HG03039 (cell line): ENCODE measurements around the gene KCNE4.

ENCODE experiments used
- ATAC-seq: cut with Tn5 transposase; IDR thresholded peaks from one replicate; pipeline ENCODE4 v1.9.1; 2021; ENCODE audit warnings: mild to moderate bottlenecking, moderate library complexity; ENCODE audit not compliant: unreplicated experiment

Gene KCNE4, protein sequence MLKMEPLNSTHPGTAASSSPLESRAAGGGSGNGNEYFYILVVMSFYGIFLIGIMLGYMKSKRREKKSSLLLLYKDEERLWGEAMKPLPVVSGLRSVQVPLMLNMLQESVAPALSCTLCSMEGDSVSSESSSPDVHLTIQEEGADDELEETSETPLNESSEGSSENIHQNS

GRCh38 chr2:223051693-223052289 is at the start of gene KCNE4:
Gene KCNE4 (plus strand): TSS chr2:223052190. CDS start chr2:223052831, 641 bp downstream.
- ATAC-seq: no peak

- no peak for ATAC-seq
These were observed 48.8 kb upstream of the KCNE4 start for GRCh38 chr2:223003191-223003590.

DNA sequence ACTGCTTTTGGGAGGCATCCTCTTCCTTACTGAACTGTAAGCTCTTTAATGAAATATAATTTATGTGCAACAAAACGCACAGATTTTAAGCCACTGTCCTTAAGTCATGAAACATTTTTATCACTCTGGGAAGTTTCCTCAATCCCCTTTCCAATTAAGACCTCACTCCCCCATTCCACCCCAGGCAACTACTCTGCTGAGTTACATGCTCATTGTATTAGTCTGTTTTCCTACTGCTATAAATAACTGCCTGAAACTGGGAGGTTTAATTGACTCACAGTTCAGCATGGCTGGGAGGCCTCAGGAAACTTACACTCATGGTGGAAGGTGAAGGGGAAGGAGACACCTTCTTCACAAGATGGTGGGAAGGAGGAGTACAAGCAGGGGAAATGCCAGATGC is 46.5 kb upstream of the KCNE4 start:
- ATAC-seq: no peak

DNA sequence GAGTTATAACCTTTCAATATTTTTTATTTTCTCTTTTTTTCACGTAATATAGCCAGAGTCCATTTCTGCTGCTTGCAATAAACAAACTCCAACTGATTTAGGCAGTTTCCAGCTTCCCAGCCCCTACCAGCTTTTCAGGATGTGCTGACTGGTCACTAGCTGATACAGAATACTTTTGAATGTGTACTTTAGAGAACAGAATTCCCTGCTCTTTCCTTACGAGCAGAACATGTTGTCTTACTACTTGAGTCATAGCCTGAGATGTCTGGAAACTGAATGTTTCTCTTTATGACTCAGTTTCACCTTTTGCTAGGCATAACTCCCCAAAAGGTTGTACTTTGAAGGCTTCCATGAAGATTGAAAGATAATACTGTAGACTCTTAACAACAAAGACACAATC is 44.5 kb upstream of the KCNE4 start:
- ATAC-seq: no peak

GRCh38 chr2:223008162-223008561 is 43.8 kb upstream of the KCNE4 start:
- no peak for ATAC-seq

- ATAC-seq: no peak
These were observed 43.0 kb upstream of the KCNE4 start for GRCh38 chr2:223008956-223009355.

DNA sequence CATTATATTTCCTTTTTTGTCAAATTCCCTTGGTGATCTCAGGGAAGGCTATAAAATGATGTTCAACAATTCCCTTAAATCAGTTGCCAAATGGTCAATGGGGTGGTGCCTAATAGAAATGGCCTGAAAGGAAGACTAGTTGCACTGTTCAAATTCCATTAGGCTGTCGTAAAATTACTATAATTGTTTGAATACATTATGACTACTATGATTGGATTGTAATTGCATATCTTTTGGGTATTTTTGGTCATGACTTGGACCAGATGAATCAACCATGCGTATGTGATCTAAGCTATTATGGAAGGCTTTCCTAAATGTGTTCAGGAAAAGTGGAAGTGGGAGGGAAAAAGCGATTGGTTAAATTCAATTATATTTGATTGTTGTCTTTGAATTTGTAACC is 41.3 kb upstream of the KCNE4 start:
- ATAC-seq: no peak

- ATAC-seq: no peak
These were observed 39.7 kb upstream of the KCNE4 start for GRCh38 chr2:223012291-223012690.

DNA sequence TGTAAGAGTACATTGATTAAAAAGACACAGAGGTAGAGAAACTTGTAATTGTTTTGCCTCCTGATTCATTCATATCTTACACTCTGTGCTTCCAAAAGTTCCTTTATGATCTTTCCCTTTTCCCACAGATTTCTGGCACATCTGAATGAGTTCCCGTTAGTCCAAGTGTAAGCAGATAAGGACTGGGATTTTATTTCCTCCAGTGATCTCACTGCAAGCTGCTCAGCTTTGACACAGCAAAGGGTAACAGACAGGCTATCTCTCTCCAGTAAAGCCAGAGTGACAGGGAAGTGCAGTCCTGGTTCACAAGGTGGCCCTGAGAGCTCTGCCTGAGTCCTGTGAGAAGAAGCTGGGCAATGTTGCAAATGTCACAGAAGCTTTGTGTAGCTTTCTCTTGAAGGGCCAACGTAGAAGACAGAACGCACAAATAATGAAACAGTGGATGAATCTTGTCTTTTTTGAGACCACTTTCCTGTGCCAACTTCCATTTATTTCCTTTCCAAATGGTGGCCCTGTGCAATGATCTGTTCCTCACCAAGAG is 32.5 kb upstream of the KCNE4 start:
- no peak for ATAC-seq

GRCh38 chr2:223019987-223020717 is 31.8 kb upstream of the KCNE4 start:
- ATAC-seq: no peak

- ATAC-seq: no peak
These were observed 30.9 kb upstream of the KCNE4 start for GRCh38 chr2:223020971-223021675.

DNA sequence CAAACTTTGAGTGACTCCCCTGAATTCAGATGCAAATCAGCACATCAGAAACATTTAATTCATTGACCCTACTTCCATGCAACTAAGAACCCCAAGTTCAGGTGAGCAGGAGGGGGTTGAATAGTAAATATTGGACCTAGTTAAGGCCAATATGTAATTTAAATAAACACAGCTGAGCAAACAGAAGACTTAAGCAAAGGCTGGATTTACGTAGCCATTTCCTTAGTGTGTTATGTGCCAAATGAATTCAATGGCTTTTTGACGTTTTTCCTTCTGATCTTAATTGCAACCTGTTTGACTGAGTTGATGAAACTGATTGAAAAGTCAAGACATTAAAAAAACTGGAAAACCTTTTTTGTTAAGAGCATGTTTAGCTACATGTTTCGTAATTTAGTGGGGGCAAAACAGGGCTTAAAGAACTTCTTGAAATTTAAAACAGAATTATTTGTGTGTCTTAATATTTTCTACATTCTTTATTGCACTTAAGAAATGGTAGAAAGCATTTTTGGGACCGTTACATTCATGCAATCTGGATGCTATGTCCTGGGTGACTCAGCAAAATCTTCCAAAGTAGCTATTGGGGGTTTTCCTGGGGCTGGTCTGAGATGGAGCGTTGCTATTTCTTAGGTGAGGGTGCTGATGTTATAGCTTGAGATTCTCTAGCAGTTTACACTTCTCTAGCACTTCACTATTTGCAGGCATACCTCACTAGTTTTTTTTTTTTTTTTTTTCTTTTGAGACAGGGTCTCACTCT is 25.5 kb upstream of the KCNE4 start:
- ATAC-seq: no peak

DNA sequence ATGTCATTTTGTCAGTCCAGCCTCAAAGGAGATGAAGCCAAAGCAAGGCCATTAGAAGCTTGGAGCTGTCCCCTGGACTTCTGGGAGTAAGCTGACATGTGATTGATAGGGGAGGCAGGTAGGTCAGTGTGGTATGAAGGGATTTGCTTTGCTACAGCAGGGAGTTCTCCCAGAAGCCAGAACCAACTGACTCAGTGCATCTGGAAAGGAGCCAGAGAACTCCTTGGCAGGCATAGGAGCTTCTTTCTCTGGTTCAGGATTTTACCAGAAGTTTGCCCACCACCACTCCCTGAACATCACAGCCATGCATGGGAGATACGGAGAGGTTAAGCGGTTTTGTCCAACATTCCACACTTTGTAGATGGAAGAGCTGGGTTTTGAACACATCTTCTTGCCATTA is 24.5 kb upstream of the KCNE4 start:
- no peak for ATAC-seq

DNA sequence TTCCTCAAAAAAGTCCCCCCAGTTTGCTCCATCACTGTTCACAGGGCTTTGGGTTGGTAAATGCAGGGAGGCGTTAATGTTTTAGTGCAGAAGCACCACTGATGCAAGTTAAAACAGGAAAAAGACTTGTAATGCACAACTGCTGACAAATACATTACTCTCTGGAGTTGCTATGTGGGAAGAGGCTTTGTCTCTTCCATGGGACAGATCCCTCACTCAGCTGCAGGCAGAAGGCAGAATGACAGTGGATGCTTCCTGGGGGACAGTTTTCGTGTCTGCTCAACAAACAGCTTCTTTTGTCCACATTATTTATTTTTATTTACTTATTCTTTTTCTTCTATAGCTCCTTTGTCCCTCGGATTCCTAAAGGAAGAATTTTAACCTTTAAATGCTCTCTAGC is 22.7 kb upstream of the KCNE4 start:
- no peak for ATAC-seq

DNA sequence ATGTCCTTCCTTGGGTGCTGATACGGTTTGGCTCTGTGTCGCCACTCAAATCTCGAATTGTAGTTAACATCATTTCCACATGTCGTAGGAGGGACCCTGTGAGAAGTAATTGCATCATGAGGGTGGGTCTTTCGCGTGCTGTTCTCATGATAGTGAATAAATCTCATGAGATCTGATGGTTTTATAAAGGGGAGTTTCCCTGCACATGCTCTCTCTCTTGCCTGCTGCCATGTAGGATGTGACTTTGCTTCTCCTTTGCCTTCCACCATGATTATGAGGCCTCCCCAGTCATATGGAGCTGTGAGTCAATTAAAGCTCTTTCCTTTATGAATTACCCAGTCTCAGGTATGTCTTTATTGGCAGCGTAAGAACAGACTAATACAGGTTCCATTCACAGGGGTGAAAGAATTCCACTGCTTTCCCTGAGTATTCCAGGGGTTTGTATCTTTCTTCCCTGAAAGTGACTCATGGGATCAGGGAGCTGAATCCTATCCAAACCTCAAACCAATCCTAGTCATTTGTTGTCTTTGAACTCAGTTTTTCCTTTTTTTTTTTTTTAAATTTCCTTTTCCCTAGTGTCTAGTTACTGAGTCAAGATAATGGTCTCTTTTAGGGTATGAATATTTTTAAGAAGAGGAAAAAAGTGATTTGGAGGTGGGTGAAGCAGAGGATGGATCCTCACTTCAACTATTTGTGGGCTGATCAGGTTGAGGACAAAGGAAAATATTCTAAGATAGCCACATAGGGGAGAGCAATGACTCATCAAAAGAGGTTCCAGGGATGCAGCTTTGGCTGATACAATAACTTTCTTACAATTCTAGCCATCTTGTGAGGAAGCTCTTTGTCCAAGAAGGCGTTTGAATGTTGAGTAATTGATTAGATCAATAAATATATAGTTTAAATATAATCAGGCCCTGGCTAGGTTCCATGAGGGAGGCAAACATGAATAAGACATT is 19.5 kb upstream of the KCNE4 start:
- ATAC-seq: no peak

GRCh38 chr2:223034221-223034975 is 17.6 kb upstream of the KCNE4 start:
- ATAC-seq: no peak

- ATAC-seq: no peak
These were observed 15.1 kb upstream of the KCNE4 start for GRCh38 chr2:223036790-223037444.

GRCh38 chr2:223037445-223037800 is 14.6 kb upstream of the KCNE4 start:
- no peak for ATAC-seq

GRCh38 chr2:223039618-223040017 is 12.4 kb upstream of the KCNE4 start:
- ATAC-seq: no peak
